Memory B cell (primary cell): ENCODE measurements around the gene GPR45.

ENCODE experiments used
- ATAC-seq: fragments of 150-1000 bp; cut with Tn5 transposase; 2 replicates; pipeline ENCODE4 v1.10.0; 2021; ENCODE audit warnings: low read depth, mild to moderate bottlenecking, moderate library complexity
- DNase-seq, 2 donors: peaks; one replicate each; pipeline ENCODE4 v3.0.0; 2022; ENCODE audit warnings: low spot score in 2 of 2
- H3K27ac Mint-ChIP-seq: one replicate; pipeline ENCODE4 v1.8.0; 2022; ENCODE audit warnings: mild to moderate bottlenecking, moderate library complexity, mixed read lengths
- H3K27me3 Mint-ChIP-seq: one replicate; pipeline ENCODE4 v1.8.0; 2022; ENCODE audit warnings: mixed read lengths
- H3K36me3 Mint-ChIP-seq: one replicate; pipeline ENCODE4 v1.8.0; 2022; ENCODE audit warnings: mild to moderate bottlenecking, mixed read lengths
- H3K4me1 Mint-ChIP-seq: one replicate; pipeline ENCODE4 v1.8.0; 2022; ENCODE audit warnings: mixed read lengths
- H3K4me3 Mint-ChIP-seq: one replicate; pipeline ENCODE4 v1.8.0; 2022; ENCODE audit warnings: mild to moderate bottlenecking, moderate library complexity, mixed read lengths
- H3K9me3 Mint-ChIP-seq: one replicate; pipeline ENCODE4 v1.8.0; 2022; ENCODE audit warnings: mixed read lengths

GPR45 gene

DNA sequence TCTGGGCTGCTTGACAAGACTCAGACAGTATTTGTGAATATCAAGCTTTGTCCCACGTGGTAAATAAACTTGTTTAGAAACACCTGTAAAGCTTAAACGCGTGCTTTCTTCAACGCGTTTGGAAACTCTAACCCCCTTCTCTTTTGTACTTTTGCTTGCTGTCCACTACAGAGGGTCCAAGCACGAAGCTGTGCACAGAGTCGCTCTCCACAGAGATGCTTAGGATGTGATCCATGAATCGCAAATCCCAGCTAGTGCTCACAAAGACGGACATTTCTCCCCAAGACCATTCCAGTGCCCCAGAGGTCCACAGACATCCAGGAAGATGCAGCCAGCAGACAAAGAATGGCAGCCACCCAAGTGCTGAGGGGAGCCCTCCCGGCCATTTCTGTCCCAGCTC is at the start of gene GPR45:
Gene GPR45 (plus strand): TSS at position 301 of the 400 bp plus-strand sequence. CDS start 116 bp downstream, outside the sequence.
- DNase-seq (no peak), ATAC-seq (no peak)
- Mint-ChIP-seq H3K9me3 (no peaks in the 10 kb centered on the region), H3K27ac (no peak within 1 kb of the TSS), H3K4me3 (no peak within 1 kb of the TSS), H3K27me3 (peaks cover 7% of the 10 kb centered on the region), H3K4me1 (peaks cover 13% of the 10 kb centered on the region), H3K36me3 (no peaks in the 10 kb centered on the region)

DNA sequence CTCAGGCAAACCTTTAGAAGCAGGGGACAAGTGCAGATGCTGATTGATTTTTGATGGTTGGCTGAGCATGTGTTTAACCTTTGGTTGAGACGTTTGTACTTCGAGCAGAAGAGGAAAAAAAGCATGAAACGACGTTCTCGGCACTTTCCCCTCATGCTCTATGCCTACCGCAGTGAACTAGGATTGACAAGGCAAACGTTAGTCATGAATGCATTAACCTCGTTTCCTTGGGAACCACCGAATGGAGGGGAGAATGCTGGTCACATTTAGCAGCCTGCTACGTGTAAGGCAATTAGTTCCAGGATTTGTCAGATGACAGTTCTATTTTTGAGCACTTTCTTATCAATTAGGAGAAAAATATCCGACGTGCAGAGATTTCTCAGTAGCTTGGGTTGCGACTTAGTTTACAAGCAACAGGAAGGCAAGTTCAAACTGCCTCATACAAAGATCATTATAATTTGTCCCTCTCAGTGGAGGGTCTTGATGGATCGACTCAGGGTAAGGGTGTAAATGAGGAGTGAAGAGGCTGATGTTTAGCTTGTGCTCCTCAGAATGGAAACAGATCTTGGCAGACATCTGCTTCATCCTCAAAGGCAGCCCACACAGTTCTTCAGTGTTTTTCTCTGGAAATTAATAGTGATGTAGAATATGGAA is 47.4 kb upstream of the GPR45 start:
- H3K27ac Mint-ChIP-seq, result no peak overlapping the region
- ATAC-seq, result no peak
- H3K9me3 Mint-ChIP-seq, result peaks cover 11% of the 10 kb centered on the region
- H3K27me3 Mint-ChIP-seq, result peaks cover 11% of the 10 kb centered on the region
- no peaks in the 10 kb centered on the region for H3K4me1 Mint-ChIP-seq
- peaks cover 8% of the 10 kb centered on the region for H3K36me3 Mint-ChIP-seq
- H3K4me3 Mint-ChIP-seq, result no peak overlapping the region
- no peak for DNase-seq

DNA sequence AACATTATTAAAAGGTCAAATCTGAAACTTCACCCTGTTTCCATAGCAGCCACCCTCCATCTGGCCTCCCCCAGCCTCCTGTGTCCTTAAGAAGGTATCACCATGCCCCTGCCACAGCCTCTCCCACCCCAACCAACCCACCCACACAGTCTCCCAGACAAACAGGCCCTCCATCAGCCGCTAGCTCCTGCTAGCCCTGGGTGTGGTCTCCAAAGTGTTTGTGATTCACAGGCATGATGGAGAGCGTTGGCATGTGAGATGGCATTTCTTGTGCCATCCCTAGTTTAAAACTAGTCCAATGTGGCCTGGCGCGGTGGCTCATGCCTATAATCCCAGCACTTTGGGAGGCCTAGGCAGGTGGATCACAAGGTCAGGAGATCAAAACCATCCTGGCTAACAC is 44.9 kb upstream of the GPR45 start:
- Mint-ChIP-seq H3K36me3 (peaks cover 5% of the 10 kb centered on the region), H3K27me3 (peaks cover 8% of the 10 kb centered on the region), H3K9me3 (peaks cover 11% of the 10 kb centered on the region), H3K27ac (no peak overlapping the region), H3K4me3 (no peak overlapping the region), H3K4me1 (no peaks in the 10 kb centered on the region)
- no peak for ATAC-seq
- DNase-seq, result no peak

DNA sequence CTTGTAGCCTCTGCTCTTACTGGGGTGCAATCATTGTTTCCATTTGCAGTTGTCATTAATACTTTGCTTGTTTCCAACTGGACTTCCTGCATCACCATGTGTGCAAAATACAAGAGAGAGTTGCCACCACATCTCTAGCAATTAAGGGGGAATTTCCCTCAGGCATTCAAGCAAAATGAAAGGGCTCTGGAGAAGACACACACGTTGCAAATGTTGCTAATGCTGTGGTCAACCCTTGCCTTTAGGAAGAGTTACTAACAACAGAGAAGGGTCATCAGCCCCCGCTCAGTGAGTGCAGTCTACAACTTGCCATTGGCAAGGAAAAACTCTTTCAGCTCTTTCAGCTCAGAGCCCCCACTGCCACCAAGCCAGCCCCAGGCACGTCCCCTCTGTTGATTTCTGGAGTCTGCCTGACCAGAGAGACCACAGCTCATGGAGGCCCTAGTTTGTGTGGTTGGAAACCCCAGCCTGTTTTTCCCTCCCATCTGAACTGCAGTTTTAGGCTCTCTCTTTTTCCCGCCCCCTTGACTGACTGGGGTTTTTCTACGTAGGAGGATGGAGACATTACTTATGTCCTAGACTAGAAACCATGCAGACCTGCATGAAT is 25.9 kb upstream of the GPR45 start:
- H3K36me3 Mint-ChIP-seq, result no peaks in the 10 kb centered on the region
- peaks cover 3% of the 10 kb centered on the region for H3K27me3 Mint-ChIP-seq
- no peak overlapping the region for H3K4me3 Mint-ChIP-seq
- ATAC-seq (no peak), DNase-seq (no peak)
- H3K9me3 Mint-ChIP-seq, result peaks cover 1% of the 10 kb centered on the region
- peaks cover 2% of the 10 kb centered on the region for H3K4me1 Mint-ChIP-seq
- no peak overlapping the region for H3K27ac Mint-ChIP-seq

GRCh38 chr2:105220604-105221003 is 20.9 kb upstream of the GPR45 start:
- ATAC-seq (no peak), DNase-seq (no peak)
- peaks cover 5% of the 10 kb centered on the region for H3K4me1 Mint-ChIP-seq
- no peak overlapping the region for H3K4me3 Mint-ChIP-seq
- H3K36me3 Mint-ChIP-seq, result no peaks in the 10 kb centered on the region
- H3K27ac Mint-ChIP-seq, result no peak overlapping the region
- H3K9me3 Mint-ChIP-seq, result peaks cover 3% of the 10 kb centered on the region
- H3K27me3 Mint-ChIP-seq, result peaks cover 8% of the 10 kb centered on the region

GRCh38 chr2:105224444-105224843 is 17.1 kb upstream of the GPR45 start:
- H3K9me3 Mint-ChIP-seq, result peaks cover 5% of the 10 kb centered on the region
- no peak overlapping the region for H3K27ac Mint-ChIP-seq
- peaks cover 9% of the 10 kb centered on the region for H3K27me3 Mint-ChIP-seq
- H3K36me3 Mint-ChIP-seq, result no peaks in the 10 kb centered on the region
- H3K4me1 Mint-ChIP-seq, result peaks cover 6% of the 10 kb centered on the region
- DNase-seq, result no peak
- ATAC-seq, result no peak
- H3K4me3 Mint-ChIP-seq, result no peak overlapping the region

DNA sequence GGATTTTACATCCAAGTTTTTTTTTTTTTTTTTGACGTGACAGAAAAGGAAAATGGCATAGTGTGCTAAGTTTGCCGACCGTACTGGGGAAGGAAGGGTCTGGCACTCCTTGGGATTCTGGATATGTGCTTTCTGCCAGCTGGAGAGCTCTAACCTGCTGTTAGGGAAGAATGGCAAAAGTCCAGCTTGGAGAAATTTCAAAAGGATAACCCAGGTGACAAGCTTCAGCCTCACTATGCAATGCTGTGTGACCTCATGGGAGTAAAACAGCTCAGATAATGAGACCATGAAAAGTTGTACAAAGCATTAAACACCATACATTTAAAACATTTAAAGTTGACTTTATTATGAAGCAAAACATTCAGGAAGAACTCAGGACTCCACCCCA is 10.3 kb upstream of the GPR45 start:
- Mint-ChIP-seq H3K4me3 (no peak overlapping the region), H3K27ac (no peak overlapping the region), H3K36me3 (no peaks in the 10 kb centered on the region), H3K27me3 (peaks cover 3% of the 10 kb centered on the region), H3K4me1 (peaks cover 13% of the 10 kb centered on the region), H3K9me3 (peaks cover 2% of the 10 kb centered on the region)
- DNase-seq (no peak), ATAC-seq (no peak)

DNA sequence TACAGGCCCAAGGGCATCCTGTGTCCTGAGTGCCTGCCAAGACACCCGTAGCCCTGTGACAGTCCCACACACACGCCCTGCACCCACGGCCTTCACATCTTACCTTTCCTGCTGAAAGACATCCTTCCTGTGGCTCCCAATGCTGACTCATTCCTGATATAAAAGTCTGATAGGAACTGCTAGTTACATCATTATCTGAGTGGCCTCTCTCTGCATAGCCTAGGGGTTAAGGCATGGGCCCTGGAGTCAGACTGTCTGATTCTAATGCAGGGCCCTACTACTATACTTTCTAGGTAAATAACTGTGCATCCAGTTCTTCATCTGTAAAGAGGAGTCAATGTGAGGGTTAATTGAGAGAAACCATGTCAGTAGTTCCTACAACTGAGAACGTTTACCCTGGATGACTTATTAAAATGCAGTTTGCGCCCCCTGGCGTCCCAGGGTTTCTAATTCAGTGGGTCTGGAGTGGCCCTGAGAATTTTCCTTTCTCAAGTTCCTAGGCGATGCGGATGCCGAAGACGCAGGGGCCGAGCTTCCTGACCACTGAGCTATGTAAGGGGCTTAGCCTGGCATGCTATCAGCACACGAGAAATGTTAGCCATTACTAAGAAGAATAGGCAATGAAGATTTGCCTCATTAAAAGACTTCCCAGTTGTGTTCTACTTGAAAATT is 6.0 kb upstream of the GPR45 start:
- H3K27ac Mint-ChIP-seq, result no peak overlapping the region

DNA sequence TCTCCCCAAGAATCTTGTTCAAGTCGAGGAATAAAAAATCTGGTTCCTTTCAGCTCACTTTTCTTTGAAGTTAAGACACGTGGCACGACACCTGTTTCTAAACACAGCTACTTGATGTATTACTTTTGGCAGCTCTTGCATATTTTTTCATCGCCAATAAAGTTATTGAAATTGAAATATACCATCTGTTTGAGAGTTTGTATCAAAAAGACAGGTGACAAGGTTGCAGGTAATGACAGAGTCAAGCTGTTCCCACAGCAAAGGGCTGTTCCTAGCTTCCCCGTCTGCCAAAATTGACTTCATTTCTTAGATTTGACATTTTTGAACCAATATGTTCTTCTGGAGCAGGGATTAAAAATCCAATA is 5.5 kb upstream of the GPR45 start:
- ATAC-seq, result no peak
- H3K4me3 Mint-ChIP-seq, result no peak overlapping the region
- no peaks in the 10 kb centered on the region for H3K27me3 Mint-ChIP-seq
- H3K36me3 Mint-ChIP-seq, result no peaks in the 10 kb centered on the region
- DNase-seq, result no peak
- H3K4me1 Mint-ChIP-seq, result peaks cover 19% of the 10 kb centered on the region
- H3K27ac Mint-ChIP-seq, result no peak overlapping the region
- no peaks in the 10 kb centered on the region for H3K9me3 Mint-ChIP-seq

More for the DNA sequence above, 6.0 kb upstream of the GPR45 start:
- Mint-ChIP-seq H3K27me3 (no peaks in the 10 kb centered on the region), H3K36me3 (no peaks in the 10 kb centered on the region), H3K4me1 (peaks cover 19% of the 10 kb centered on the region), H3K9me3 (no peaks in the 10 kb centered on the region), H3K4me3 (no peak overlapping the region)
- DNase-seq (peak; percentile 60 to 66), ATAC-seq (peak; percentile 80)

DNA sequence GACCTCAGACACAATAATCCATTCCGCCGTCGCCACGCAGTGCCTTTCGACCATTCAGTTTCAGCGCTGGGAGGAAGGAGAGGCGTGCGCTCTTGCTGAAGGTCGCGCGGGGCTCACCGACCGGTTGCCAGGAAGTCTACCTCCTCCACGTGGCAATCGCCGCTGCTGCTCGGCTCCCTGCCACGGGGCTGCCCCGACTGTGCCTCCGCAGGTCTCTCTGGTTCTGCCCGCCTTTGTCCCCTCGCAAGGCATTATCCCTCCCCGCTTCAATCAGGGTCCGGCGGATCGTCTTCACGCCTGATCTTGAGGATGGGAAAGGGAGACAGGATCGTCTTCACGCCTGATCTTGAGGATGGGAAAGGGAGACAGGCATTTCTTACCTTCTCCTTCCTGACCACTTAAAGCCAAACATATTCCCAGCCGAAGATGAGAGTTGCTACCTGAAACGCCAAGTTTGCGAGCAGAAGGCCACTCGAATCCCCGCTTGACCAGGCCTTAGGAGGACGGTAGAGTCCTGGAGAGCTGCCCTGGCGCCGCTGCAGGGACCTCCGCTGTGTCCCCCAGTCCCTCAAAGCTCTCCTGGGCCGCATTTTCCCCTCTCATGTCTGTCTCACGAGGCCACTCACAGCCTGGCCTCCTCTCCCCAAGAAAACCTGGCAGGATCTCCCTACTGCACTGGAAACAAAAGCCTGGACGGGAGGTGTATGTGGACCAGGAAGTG is 4.3 kb upstream of the GPR45 start:
- ATAC-seq, result peak; percentile 41
- H3K27ac Mint-ChIP-seq, result peak overlapping the region; percentile 67
- peak; percentile 14 to 15 for DNase-seq
- no peaks in the 10 kb centered on the region for H3K9me3 Mint-ChIP-seq
- H3K27me3 Mint-ChIP-seq, result no peaks in the 10 kb centered on the region
- peaks cover 19% of the 10 kb centered on the region for H3K4me1 Mint-ChIP-seq
- H3K4me3 Mint-ChIP-seq, result peak overlapping the region; percentile 67
- H3K36me3 Mint-ChIP-seq, result no peaks in the 10 kb centered on the region

GRCh38 chr2:105238664-105239240 is 2.8 kb upstream of the GPR45 start:
- H3K27me3 Mint-ChIP-seq, result peaks cover 4% of the 10 kb centered on the region
- DNase-seq (no peak), ATAC-seq (no peak)
- H3K4me1 Mint-ChIP-seq, result peaks cover 19% of the 10 kb centered on the region
- no peak overlapping the region for H3K27ac Mint-ChIP-seq
- H3K36me3 Mint-ChIP-seq, result no peaks in the 10 kb centered on the region
- H3K4me3 Mint-ChIP-seq, result no peak overlapping the region
- no peaks in the 10 kb centered on the region for H3K9me3 Mint-ChIP-seq

- DNase-seq (no peak), ATAC-seq (no peak)
- Mint-ChIP-seq H3K4me3 (no peak overlapping the region), H3K4me1 (peaks cover 19% of the 10 kb centered on the region), H3K27me3 (peaks cover 7% of the 10 kb centered on the region), H3K9me3 (no peaks in the 10 kb centered on the region), H3K27ac (no peak overlapping the region), H3K36me3 (no peaks in the 10 kb centered on the region)
Measured at GRCh38 chr2:105239924-105240323, 1.6 kb upstream of the GPR45 start.

DNA sequence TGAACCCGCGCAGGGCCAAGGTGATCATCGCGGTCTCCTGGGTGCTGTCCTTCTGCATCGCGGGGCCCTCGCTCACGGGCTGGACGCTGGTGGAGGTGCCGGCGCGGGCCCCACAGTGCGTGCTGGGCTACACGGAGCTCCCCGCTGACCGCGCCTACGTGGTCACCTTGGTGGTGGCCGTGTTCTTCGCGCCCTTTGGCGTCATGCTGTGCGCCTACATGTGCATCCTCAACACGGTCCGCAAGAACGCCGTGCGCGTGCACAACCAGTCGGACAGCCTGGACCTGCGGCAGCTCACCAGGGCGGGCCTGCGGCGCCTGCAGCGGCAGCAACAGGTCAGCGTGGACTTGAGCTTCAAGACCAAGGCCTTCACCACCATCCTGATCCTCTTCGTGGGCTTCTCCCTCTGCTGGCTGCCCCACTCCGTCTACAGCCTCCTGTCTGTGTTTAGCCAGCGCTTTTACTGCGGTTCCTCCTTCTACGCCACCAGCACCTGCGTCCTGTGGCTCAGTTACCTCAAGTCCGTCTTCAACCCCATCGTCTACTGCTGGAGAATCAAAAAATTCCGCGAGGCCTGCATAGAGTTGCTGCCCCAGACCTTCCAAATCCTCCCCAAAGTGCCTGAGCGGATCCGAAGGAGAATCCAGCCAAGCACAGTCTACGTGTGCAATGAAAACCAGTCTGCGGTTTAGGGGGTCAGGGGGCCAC is 897 bp downstream of the GPR45 start:
- no peak overlapping the region for H3K4me3 Mint-ChIP-seq
- peaks cover 7% of the 10 kb centered on the region for H3K27me3 Mint-ChIP-seq
- ATAC-seq (no peak), DNase-seq (no peak)
- H3K4me1 Mint-ChIP-seq, result peaks cover 8% of the 10 kb centered on the region
- no peaks in the 10 kb centered on the region for H3K9me3 Mint-ChIP-seq
- no peak overlapping the region for H3K27ac Mint-ChIP-seq
- no peaks in the 10 kb centered on the region for H3K36me3 Mint-ChIP-seq
